ELF-1 (cell line): ENCODE results near the gene TPSAB1.
"Not testable (repeated sequence)": the region's sequence is repeated elsewhere in the genome, so short reads cannot be mapped to it uniquely, and the experiment has no call there.

Experiments
- DNase-seq: peaks from one replicate; pipeline ENCODE4 v3.0.0-alpha.2; 2016; ENCODE audit warnings: low read depth, low spot score

The TPSAB1 gene

DNA sequence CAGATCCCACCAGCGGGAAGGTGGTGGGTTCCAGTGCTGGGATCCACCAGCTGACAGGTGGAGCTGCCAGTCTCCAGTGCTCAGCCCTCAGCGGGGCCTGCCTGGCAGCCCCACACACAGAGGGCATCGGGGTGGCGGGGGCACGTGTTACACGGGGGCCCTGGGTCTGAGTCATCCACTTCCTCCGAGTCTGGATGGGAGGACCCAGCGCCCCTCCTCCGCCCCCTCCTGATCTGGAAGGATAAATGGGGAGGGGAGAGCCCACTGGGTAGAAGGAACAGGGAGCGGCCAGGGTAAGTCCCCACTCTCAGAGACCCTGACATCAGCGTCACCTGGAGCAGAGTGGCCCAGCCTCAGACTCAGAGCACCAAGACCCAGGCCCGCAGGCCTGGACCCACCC, at the start of gene TPSAB1:
TPSAB1 (plus strand) TSS at position 270 of the 400 bp plus-strand sequence. CDS start 234 bp downstream, outside the sequence.
- DNase-seq: not testable (repeated sequence)

DNA sequence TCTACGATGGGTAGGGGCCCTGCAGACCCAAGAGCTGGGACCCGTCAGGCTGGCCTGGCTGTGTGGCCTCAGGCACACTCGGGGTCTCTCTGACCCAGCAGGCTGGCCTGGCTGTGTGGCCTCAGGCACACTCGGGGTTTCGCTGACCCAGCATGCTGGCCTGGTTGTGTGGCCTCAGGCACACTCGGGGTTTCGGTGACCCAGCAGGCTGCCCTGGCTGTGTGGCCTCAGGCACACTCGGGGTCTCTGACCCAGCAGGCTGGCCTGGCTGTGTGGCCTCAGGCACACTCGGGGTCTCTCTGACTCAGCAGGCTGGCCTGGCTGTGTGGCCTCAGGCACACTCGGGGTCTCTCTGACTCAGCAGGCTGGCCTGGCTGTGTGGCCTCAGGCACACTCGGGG, 49.7 kb upstream of the TPSAB1 start:
- not testable (repeated sequence) for DNase-seq

DNA sequence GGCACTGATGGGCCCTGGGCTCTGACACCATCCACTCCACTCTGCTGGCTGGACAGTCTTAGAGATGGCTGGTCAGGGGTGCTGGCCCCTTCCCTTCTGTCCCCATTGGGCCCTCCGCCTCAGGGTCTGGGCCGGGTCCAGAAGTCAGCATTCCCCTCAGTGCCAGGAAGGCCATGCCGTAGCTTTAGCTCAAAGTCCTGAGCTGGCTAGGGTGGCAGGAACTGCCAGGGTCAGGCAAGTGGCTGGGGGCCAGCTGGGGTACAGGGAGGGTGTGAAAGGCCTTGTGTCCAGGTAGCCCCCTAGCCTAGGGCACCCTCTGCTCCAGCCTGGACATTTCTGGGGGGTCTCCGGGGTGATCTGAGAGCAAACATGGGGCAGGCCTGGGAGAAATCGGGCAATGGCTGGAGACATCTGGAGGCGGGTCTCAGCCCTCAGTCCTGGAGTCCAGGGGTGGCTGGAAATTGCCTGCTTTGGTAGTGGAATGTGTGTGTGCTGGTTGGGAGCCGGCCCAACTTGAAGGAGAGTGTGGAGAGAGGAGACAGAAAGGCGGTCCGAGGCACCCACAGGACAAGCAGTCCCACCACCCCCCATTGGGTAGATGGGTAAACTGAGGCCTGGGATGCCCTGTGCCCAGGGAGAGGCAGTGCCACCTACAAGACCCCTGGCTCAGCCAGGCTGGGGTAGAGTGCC, 48.0 kb upstream of the TPSAB1 start:
- DNase-seq: no peak

DNA sequence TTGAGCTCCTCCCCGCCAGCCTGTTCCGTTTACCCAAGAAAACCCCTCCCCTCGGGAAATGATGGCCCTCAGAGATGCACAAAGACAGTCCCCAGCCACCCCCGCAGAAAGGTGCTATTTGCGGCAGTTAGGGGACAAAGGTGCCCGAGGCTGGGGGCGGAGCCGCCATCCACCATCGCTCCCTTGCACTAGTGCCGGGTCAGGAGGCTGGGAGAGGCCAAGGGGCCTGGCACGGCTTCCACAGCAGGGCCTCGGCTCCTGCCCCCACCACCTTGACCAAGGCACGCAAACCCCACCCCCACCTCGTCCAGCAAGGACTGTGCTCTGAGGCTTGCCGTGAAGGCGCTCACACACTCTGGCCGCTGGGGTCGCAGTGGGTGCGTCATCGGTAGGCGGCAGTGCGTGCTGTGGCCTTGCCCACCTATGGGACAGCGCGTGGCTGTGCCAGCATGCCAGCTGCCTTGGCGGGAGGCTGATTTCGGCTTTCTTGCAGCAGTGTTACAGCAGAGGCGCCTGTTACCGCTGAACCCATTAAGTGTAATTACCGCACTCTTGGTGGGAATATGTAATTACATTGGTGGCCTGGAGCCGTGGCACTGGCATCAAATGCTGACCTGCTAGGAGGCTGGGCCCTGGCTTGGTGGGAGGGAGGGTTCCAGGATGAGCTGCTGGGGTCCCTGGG, 47.2 kb upstream of the TPSAB1 start:
- peak; percentile 50 for DNase-seq

DNA sequence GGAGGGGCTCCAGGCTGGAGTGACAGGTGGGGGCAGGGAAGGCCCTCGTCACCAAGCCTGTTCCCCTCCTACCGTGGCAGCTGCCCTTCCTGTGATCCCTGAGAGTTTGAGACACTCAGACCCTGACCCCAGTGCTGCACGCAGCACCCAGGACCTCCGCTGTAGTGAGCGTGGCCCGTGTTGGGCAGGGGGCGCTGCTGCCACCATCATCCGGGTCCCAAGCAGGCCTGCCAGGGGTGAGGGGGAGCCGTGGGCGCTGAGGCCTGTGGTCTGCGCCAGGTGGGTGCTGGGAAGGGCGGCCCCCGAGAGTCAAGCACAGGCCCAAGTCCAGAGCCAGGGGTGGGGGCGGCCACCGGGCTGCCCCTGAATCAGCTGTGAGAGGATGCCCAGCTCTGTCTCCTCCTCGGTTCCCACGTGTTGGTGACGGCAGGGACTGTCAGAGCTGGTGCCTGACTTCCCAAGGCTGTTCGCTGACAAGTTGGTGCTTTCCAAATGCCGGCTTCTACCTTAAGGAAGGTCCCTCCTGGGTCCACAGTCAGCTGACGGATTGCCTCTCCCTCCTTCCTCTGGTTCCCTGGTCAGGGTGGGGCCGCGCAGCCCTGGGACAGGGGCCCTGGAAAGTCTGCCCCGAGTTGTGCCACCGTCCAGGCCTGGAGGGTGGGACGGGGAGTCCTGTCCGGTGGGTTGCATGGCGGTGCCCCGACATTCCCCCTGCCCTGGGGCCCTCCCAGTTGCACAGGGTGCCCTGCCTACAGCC, 46.5 kb upstream of the TPSAB1 start:
- DNase-seq: no peak

DNA sequence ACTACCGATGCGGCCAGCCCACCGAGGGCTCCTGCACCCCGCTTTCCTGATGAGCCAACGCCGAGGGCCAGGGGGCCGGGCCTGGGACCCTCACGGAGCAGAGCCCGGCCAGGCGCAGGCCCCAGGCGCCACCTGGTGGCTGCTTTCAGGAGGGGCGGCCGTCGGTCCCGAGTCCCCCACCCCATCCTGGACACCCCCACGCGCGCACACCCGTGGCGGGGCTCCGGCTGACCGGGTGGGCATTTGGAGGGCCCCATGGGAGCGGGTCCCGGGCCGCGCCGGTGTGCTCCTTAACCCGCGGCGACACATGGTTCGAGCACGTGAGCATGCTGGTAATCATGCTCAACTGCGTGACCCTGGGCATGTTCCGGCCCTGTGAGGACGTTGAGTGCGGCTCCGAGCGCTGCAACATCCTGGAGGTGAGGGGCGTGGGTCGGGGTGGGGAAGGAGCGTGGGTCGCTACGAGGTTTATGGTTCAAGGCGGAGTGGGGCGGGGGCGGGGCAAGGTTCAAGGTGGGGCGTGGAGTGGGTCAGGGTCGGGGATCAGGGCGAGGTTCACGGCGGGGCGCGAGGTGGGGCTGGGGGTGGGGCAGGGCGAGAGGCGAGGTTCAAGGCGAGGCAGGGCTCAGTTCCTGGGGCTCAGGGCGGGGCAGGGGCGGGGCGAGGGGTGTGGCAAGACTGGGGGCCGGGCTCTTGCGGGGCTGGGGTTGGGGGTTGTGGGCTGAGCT, 45.7 kb upstream of the TPSAB1 start:
- DNase-seq: peak; percentile 47

DNA sequence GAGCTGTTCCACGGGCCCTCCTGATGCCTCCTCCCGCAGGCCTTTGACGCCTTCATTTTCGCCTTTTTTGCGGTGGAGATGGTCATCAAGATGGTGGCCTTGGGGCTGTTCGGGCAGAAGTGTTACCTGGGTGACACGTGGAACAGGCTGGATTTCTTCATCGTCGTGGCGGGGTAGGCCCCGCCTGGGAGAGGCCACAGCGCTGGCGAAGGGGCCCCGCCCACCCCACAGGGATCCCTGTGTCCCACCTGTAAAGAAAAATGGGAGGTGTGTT, 45.2 kb upstream of the TPSAB1 start:
- no peak for DNase-seq

DNA sequence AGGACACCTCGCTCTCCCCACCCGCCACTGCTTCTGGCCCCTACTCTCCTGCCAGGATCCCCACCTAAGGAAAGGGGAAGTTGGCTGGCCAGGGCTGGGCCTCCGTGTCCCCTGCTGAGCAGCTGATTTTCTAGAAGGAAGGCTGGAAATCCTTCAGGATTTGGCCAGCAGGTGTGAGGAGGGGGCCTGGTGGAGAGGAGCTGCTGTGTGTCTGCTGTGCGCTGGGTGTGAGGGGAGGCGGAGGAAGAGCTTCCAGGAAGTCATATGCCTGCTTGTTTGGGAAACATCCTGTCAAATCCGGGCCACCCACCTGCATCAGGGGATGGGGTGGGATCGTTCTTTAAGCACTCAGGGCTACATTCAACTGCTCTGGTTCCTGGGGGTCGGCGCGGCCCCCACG, 44.0 kb upstream of the TPSAB1 start:
- DNase-seq: no peak

DNA sequence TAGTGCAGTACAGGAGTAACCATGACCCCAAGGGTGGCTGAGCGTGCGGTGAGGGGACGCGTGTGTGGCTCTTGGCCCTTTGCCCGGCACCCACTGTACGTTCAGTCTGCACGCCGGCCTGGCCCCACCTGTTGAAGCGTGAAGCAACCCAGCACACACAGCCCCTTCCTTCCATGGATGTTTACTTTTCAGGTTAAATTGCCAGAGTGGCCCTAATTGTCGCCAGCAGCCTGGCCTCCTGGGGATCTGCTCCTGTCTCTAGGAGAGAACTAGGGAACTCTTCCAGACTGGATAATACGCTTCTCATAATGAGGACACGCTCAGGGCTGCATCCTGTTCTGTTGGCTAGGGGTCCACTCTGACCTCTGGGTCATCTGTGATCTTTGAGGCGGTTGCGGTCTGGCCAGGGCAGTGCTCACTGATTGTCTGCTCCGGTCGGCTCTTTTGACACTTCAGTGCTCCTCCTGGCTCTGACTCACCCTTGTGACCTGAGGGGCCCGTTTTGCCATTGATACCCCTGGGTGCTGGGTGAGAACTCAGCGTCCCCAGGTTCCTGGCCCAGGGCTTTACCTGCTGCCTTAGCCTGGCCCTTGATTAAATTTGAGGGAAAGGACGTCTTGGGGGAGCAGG, 43.2 kb upstream of the TPSAB1 start:
- no peak for DNase-seq

DNA sequence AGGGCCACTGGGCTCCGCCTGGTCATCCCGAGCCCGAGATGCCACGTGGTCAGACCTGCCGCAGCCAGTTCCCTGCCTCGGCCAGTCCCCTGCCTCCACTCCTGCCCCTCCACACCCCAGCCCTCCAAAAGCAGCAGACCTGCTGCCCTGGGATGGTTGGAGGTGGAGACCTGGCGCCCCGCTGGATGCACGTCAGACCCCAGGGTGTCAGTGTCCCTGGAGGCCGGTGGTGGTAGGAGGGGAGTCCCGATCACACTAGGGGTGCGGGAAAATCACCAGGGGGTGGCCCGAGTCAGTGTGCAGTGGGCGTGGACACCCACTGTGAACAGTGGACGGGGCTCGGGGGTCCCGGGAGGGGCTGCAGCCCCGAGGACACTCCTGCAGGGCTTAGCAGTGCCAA, 42.3 kb upstream of the TPSAB1 start:
- DNase-seq: no peak

DNA sequence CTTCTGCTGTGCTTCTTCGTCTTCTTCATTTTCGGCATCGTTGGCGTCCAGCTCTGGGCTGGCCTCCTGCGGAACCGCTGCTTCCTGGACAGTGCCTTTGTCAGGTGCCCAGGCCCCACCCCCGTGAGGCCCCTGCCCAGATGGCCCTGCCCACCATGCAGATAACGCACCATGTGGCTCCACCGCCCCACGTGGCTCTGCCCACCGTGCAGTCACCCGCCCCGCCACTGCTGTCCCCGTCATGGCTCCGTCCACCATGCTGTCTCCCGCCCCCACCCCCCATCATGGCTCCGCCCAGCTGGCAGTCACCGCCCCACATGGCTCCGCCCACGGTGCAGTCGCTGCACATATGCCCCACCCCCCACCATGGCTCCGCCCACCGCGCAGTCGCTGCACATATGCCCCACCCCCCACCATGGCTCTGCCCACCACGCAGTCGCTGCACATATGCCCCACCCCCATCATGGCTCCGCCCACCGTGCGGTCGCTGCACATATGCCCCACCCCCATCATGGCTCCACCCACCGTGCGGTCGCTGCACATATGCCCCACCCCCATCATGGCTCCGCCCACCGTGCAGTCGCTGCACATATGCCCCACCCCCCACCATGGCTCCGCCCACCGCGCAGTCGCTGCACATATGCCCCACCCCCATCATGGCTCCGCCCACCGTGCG, 41.7 kb upstream of the TPSAB1 start:
- DNase-seq: not testable (repeated sequence)

DNA sequence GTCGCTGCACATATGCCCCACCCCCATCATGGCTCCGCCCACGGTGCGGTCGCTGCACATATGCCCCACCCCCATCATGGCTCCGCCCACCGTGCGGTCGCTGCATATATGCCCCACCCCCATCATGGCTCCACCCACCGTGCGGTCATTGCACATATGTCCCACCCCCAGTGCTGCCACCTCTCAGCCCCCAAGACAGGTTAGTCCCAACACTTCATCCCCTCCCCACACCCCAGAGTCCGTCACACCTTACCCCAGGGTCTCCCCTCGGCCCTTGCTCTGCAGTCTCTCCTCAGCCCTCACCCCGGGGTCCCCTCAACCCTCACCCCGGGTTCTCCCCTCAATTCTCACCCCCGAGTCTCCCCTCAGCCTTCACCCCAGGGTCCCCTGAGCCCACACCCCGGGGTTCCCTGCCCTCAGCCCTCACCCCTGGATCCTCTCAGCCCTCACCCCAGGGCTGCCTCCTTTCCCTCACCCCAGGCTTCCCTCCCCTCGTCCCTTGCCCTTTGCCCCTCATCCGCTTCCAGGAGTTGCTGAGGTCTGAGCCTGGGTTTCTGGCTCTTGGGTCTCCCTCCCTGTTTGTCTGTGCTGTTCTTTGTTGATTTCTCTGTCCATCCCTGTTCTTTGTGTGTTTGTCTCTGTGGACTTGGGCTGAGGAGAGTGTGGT, 41.0 kb upstream of the TPSAB1 start:
- no peak for DNase-seq

DNA sequence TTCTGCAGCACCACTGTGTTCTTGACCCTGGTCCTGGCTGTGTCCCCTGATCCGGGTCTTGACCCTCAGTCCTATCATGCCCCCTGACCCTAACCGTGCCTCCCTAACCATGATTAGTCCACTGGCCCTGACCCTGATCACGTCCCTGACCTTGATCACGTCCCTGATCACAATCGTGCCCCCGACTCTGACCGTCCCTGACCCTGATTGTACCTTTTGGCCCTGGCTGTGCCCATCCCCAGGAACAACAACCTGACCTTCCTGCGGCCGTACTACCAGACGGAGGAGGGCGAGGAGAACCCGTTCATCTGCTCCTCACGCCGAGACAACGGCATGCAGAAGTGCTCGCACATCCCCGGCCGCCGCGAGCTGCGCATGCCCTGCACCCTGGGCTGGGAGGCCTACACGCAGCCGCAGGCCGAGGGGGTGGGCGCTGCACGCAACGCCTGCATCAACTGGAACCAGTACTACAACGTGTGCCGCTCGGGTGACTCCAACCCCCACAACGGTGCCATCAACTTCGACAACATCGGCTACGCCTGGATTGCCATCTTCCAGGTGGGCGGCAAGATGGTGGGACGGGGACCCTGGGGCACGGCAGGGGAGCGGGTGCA, 40.4 kb upstream of the TPSAB1 start:
- DNase-seq: no peak

DNA sequence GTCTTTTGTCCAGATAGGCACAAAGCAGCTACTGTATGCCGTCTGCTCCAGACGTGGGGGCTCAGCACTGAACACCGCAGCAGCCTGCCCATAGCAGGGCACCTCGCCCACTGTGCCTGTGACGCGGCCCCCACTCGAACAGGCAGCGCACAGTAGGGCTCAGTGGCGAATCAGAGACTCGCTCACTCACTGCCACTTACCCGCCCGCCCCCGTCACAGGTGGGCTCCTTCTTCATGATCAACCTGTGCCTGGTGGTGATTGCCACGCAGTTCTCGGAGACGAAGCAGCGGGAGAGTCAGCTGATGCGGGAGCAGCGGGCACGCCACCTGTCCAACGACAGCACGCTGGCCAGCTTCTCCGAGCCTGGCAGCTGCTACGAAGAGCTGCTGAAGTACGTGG, 39.1 kb upstream of the TPSAB1 start:
- no peak for DNase-seq

DNA sequence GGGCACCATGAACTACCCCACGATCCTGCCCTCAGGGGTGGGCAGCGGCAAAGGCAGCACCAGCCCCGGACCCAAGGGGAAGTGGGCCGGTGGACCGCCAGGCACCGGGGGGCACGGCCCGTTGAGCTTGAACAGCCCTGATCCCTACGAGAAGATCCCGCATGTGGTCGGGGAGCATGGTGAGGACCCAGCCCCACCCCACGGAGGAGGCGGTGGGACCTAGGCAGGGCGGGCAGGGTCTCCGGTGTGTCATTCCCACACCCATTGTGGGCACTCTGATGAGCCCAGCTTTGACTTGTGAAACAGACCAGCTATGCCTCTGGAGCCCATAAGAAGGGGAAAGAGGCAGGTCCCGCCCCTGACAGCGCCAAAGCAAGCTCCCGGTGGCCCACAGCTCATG, 38.2 kb upstream of the TPSAB1 start:
- no peak for DNase-seq

DNA sequence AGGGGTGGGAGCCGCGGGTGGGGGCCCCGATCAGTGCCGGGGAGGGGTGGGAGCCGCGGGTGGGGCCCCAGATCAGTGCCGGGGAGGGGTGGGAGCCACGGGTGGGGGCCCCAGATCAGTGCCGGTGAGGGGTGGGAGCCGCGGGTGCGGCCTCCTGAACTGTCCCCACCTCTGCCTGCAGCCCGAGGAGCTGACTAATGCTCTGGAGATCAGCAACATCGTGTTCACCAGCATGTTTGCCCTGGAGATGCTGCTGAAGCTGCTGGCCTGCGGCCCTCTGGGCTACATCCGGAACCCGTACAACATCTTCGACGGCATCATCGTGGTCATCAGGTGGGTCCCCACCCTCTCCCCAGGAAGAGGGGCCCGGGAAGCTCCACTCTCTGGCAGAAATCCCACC, 35.6 kb upstream of the TPSAB1 start:
- DNase-seq: no peak

DNA sequence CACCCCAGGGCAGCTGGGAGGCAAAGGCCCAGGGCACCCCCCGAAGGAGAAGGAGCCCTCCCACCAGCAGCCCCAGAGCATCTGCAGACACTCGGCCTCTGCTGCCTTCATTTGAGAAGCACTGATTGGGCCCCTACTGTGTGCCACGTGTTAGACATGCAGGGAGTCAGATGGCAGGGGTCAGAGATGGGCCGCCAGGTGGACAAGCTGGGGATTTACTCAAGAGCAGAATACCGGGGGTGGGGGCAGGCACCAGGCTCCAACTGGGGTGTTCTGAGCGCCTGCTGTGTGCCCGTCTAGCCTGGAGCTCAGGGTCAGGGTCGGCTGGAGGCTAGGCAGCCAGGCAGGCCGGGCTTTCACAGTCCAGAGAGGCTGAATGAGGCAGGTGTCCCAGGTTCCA, 34.2 kb upstream of the TPSAB1 start:
- no peak for DNase-seq

DNA sequence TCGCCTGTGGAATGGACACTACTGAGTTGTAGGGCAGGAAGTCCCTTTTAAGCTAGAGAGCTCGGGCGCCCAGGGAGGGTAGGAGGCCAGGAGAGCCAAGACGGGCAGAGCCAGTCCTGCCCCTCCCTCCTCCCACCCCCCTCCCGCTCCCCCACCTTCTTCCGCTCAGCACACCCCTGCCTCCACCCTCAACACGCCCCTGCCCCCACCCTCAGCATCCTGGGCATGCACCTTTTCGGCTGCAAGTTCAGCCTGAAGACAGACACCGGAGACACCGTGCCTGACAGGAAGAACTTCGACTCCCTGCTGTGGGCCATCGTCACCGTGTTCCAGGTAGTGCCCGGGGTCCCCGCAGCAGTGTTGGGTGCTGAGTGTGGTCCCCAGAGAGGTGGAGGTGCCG, 33.7 kb upstream of the TPSAB1 start:
- no peak for DNase-seq

DNA sequence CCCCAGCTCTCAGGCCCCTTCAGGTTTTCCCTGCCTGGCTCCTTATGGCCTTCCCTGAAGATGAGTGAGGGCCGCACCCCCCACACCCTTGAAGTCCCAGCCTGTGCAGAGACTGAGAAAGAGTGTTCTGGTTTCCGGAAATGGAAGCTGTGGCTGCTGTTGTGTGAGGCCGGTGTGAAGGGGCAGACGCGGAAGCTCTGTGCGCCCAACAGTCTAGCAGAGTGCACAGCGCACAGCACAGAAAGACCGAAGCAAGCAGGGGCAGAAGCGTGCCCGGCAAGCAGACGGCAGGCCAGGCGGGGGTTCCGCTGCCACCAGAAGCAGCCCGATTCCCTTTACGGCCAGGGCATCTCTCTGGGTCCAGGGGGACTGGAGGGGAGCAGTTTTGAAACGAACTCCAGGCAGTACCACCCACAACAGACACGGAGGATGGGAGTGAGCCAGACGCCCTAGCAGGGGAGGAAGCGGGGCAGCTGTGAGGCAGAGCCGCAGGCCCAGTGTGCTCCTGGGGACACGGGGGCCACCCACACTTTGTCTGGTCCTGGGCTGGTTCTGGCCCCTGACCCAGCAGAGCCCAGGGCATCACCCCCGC, 32.2 kb upstream of the TPSAB1 start:
- no peak for DNase-seq

DNA sequence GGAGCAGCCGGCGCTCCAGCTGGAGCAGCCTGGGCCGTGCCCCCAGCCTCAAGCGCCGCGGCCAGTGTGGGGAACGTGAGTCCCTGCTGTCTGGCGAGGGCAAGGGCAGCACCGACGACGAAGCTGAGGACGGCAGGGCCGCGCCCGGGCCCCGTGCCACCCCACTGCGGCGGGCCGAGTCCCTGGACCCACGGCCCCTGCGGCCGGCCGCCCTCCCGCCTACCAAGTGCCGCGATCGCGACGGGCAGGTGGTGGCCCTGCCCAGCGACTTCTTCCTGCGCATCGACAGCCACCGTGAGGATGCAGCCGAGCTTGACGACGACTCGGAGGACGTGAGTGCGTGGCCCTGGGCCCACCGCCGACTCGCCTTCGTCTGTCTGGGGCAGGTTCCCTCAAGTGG, 31.4 kb upstream of the TPSAB1 start:
- no peak for DNase-seq
